Astrocyte (in vitro differentiated cells and primary cell): ENCODE measurements around the gene UST.

ENCODE experiments used
- EZH2 ChIP-seq: IDR thresholded peaks from 2 replicates; pipeline ENCODE4 v1.6.1; 2012; ENCODE audit warnings: mild to moderate bottlenecking, low read length, inconsistent platforms; ENCODE audit not compliant: insufficient read depth
- TF ChIP-seq, protein P1 (sequence below): IDR thresholded peaks from 2 replicates; pipeline ENCODE4 v1.5.1; 2011; ENCODE audit warnings: low read depth, mild to moderate bottlenecking, inconsistent platforms, low read length, moderate library complexity; ENCODE audit not compliant: insufficient read depth

DNA sequence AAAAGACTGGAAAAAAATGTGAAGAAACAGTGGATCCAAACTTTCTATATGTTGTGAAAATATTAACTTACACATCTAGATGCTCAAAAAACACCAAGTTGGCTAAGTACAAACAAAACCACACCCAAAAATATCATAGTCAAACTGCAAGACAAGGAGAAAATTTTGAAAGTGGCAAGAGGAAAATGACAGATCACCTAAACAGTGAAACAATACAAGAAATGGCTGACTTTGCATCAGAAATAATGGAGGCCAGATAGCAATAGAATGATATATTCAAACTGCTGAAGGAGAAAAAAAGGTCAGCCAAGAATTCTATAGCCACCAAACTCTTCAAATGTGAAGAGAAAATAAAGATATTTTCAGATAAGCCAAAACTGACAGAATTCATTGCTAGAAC lies 22.4 kb upstream of the UST start:
- TF ChIP-seq, protein P1, sequence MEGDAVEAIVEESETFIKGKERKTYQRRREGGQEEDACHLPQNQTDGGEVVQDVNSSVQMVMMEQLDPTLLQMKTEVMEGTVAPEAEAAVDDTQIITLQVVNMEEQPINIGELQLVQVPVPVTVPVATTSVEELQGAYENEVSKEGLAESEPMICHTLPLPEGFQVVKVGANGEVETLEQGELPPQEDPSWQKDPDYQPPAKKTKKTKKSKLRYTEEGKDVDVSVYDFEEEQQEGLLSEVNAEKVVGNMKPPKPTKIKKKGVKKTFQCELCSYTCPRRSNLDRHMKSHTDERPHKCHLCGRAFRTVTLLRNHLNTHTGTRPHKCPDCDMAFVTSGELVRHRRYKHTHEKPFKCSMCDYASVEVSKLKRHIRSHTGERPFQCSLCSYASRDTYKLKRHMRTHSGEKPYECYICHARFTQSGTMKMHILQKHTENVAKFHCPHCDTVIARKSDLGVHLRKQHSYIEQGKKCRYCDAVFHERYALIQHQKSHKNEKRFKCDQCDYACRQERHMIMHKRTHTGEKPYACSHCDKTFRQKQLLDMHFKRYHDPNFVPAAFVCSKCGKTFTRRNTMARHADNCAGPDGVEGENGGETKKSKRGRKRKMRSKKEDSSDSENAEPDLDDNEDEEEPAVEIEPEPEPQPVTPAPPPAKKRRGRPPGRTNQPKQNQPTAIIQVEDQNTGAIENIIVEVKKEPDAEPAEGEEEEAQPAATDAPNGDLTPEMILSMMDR: no peak
- TF ChIP-seq EZH2: no peak
